ENCODE data around the gene MAPK6. TPM values are rescaled to one million over a fixed set of nuclear protein-coding genes. Genes with fewer than 3 reads are reported as not detected.
"Not testable (repeated sequence)": the region's sequence is repeated elsewhere in the genome, so short reads cannot be mapped to it uniquely, and the experiment has no call there.

The MAPK6 gene
- total RNA-seq, 1 donor from 2014 or later = 106 TPM

- FAIRE-seq (no peak), DNase-seq (ENCODE audit: low spot score in 2 of 2) (no peak)
These were observed 19.0 kb downstream of the MAPK6 start for GRCh38 chr15:52037889-52038505.

- DNase-seq (ENCODE audit: low spot score in 2 of 2) (peak in 1 of 2 donors; percentile 19), FAIRE-seq (no peak)
These were observed 21.1 kb downstream of the MAPK6 start for GRCh38 chr15:52039925-52040781.

- DNase-seq (ENCODE audit: low spot score in 2 of 2) = no peak
- no peak for FAIRE-seq
These were observed 23.2 kb downstream of the MAPK6 start for GRCh38 chr15:52042051-52042851.

- not testable (repeated sequence) for DNase-seq (ENCODE audit: low spot score in 2 of 2); FAIRE-seq
These were observed 26.8 kb downstream of the MAPK6 start for GRCh38 chr15:52045795-52046298.

GRCh38 chr15:52046552-52046951 lies 27.5 kb downstream of the MAPK6 start:
- not testable (repeated sequence) for DNase-seq (ENCODE audit: low spot score in 2 of 2); FAIRE-seq

GRCh38 chr15:52050416-52050815 lies 31.4 kb downstream of the MAPK6 start:
- DNase-seq (ENCODE audit: low spot score in 2 of 2) = no peak
- FAIRE-seq = no peak

- FAIRE-seq = no peak
- no peak for DNase-seq (ENCODE audit: low spot score in 2 of 2)
These were observed 33.3 kb downstream of the MAPK6 start for GRCh38 chr15:52052066-52052935.

- DNase-seq (ENCODE audit: low spot score in 2 of 2) (no peak), FAIRE-seq (no peak)
These were observed 35.4 kb downstream of the MAPK6 start for GRCh38 chr15:52054381-52054780.

- not testable (repeated sequence) for FAIRE-seq; DNase-seq (ENCODE audit: low spot score in 2 of 2)
These were observed 35.8 kb downstream of the MAPK6 start for GRCh38 chr15:52054858-52055257.

GRCh38 chr15:52056001-52056400 lies 37.0 kb downstream of the MAPK6 start:
- DNase-seq (ENCODE audit: low spot score in 2 of 2) = no peak
- FAIRE-seq = no peak

- no peak for FAIRE-seq
- no peak for DNase-seq (ENCODE audit: low spot score in 2 of 2)
These were observed 37.5 kb downstream of the MAPK6 start for GRCh38 chr15:52056496-52056895.

GRCh38 chr15:52057996-52058395 lies 39.0 kb downstream of the MAPK6 start:
- FAIRE-seq (no peak), DNase-seq (ENCODE audit: low spot score in 2 of 2) (no peak)

GRCh38 chr15:52060501-52060900 lies 41.5 kb downstream of the MAPK6 start:
- FAIRE-seq (no peak), DNase-seq (ENCODE audit: low spot score in 2 of 2) (no peak)

- no peak for DNase-seq (ENCODE audit: low spot score in 2 of 2)
- no peak for FAIRE-seq
These were observed 48.0 kb downstream of the MAPK6 start for GRCh38 chr15:52066842-52067544.

- DNase-seq (ENCODE audit: low spot score in 2 of 2) (no peak), FAIRE-seq (no peak)
These were observed 48.5 kb downstream of the MAPK6 start for GRCh38 chr15:52067545-52067926.

- FAIRE-seq = no peak
- DNase-seq (ENCODE audit: low spot score in 2 of 2) = no peak
These were observed 49.1 kb downstream of the MAPK6 start for GRCh38 chr15:52068004-52068615.

- FAIRE-seq (no peak), DNase-seq (ENCODE audit: low spot score in 2 of 2) (no peak)
These were observed 50.5 kb downstream of the MAPK6 start for GRCh38 chr15:52069559-52069958.

- no peak for DNase-seq (ENCODE audit: low spot score in 2 of 2)
- FAIRE-seq = no peak
These were observed 52.6 kb downstream of the MAPK6 start for GRCh38 chr15:52071570-52071969.
